ENCODE data around the gene TBC1D23.

DNA sequence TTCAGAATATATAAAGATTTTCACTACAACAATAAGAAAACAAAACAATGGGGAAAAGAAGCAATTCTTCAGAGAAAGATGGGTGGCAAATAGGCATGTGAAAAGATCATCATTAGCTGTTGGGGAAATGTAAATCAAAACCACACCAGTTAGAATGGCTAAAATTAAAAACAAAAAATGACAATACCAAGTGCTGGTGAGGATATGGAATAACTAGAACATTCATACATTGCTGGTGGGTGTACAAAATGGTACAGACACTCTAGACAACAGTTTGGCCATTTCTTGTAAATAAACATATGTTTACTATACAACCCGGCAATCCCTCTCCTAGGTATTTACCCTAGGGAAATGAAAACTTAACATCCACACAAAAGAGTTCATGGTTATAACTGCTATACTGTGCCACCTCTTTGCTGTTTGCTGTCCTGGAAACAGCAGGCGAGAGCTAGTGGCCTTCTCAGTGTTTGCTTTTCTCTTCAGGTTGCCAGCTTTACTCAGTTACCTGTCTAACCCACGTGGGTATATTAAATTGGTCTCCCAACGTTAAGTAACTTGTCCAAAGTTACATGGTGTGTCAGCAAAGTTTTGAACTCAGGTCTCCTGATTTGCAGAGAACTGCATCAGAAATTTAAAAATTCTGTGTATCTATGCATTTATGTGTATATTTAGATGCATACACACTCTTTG lies 69.2 kb downstream of the TBC1D23 start:
- TF ChIP-seq, protein P1, sequence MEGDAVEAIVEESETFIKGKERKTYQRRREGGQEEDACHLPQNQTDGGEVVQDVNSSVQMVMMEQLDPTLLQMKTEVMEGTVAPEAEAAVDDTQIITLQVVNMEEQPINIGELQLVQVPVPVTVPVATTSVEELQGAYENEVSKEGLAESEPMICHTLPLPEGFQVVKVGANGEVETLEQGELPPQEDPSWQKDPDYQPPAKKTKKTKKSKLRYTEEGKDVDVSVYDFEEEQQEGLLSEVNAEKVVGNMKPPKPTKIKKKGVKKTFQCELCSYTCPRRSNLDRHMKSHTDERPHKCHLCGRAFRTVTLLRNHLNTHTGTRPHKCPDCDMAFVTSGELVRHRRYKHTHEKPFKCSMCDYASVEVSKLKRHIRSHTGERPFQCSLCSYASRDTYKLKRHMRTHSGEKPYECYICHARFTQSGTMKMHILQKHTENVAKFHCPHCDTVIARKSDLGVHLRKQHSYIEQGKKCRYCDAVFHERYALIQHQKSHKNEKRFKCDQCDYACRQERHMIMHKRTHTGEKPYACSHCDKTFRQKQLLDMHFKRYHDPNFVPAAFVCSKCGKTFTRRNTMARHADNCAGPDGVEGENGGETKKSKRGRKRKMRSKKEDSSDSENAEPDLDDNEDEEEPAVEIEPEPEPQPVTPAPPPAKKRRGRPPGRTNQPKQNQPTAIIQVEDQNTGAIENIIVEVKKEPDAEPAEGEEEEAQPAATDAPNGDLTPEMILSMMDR (IDR thresholded peaks at IDR 0.05; ENCODE audit: low read length): no peak
- no peak for TF ChIP-seq EZH2 (IDR thresholded peaks at IDR 0.05; ENCODE audit: borderline replicate concordance, low read length)
